Measurements from ENCODE around the gene RELT. TPM values are rescaled to one million over a fixed set of nuclear protein-coding genes. Genes with fewer than 3 reads are reported as not detected.

Gene RELT
- total and polyA plus RNA-seq, 2 donors (not counting 1 experiment from before 2014, with no cell fraction given) = 71.6 to 92.4 TPM

- Histone ChIP-seq H3K9ac (ENCODE audit: low read length) (no peak overlapping the region), H3K4me3 (ENCODE audit: control extremely low read depth in 1 of 5, extremely low read depth in 1 of 5, insufficient read depth in 1 of 5, low read depth in 2 of 5, low read length in 4 of 5) (no peak overlapping the region), H3K79me2 (ENCODE audit: control insufficient read depth, insufficient read depth, low read length) (no peaks in the 10 kb centered on the region), H2AFZ (ENCODE audit: insufficient read depth, low read depth, low read length, poor library complexity, severe bottlenecking) (no peak overlapping the region), H3K27ac (ENCODE audit: low read length in 2 of 2) (no peak overlapping the region), H3K9me3 (ENCODE audit: control extremely low read depth in 1 of 3, control insufficient read depth in 2 of 3, insufficient read depth in 1 of 3, low read length in 2 of 3) (no peaks in the 10 kb centered on the region), H4K20me1 (ENCODE audit: control insufficient read depth, insufficient read depth, low read length, poor library complexity, severe bottlenecking) (no peaks in the 10 kb centered on the region), H3K4me2 (replicated peaks; ENCODE audit: low read depth, low read length, poor library complexity, severe bottlenecking) (no peak overlapping the region), H3K4me1 (ENCODE audit: control insufficient read depth in 2 of 2, insufficient read depth in 2 of 2, low read length in 2 of 2) (no peaks in the 10 kb centered on the region), H3K36me3 (replicated peaks in 1 of 2; ENCODE audit: control extremely low read depth in 1 of 2, control insufficient read depth in 1 of 2, extremely low read depth in 1 of 2, insufficient read depth in 2 of 2, low read length in 1 of 2) (no peaks in the 10 kb centered on the region), H3K27me3 (replicated peaks in 1 of 4; ENCODE audit: control extremely low read depth in 1 of 4, control insufficient read depth in 3 of 4, insufficient read depth in 4 of 4, low read length in 3 of 4) (no peaks in the 10 kb centered on the region)
- H3K27ac Mint-ChIP-seq = no peak overlapping the region
- ChIA-PET CTCF (interaction anchor here (1.0 to 1.7 kb wide), 3 partner anchors 10 to 39 kb away, joined by 3 to 5 read pairs (median 3); no protein-coding TSS in a partner anchor), POLR2A (no interaction called here)
- intact Hi-C loops (cut with micrococcal nuclease) = no loop called here
- H3K4me3 Mint-ChIP-seq = no peak overlapping the region
- no peaks in the 10 kb centered on the region for H3K9me3 Mint-ChIP-seq (ENCODE audit: insufficient read depth)
- ATAC-seq (ENCODE audit: low read depth) (no peak), DNase-seq (no peak)
- WGBS (ENCODE audit: insufficient coverage) = 96% methylated on average over 4 of the region's 5 CpGs
- H3K27me3 Mint-ChIP-seq = peaks cover 5% of the 10 kb centered on the region
- no peak for TF ChIP-seq EZH2 (IDR thresholded peaks at IDR 0.05; ENCODE audit: borderline replicate concordance, insufficient read depth, low read depth, low read length, poor library complexity, severe bottlenecking)
- TF ChIP-seq, protein P1, sequence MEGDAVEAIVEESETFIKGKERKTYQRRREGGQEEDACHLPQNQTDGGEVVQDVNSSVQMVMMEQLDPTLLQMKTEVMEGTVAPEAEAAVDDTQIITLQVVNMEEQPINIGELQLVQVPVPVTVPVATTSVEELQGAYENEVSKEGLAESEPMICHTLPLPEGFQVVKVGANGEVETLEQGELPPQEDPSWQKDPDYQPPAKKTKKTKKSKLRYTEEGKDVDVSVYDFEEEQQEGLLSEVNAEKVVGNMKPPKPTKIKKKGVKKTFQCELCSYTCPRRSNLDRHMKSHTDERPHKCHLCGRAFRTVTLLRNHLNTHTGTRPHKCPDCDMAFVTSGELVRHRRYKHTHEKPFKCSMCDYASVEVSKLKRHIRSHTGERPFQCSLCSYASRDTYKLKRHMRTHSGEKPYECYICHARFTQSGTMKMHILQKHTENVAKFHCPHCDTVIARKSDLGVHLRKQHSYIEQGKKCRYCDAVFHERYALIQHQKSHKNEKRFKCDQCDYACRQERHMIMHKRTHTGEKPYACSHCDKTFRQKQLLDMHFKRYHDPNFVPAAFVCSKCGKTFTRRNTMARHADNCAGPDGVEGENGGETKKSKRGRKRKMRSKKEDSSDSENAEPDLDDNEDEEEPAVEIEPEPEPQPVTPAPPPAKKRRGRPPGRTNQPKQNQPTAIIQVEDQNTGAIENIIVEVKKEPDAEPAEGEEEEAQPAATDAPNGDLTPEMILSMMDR (IDR thresholded peaks at IDR 0.05) = no peak
- H3K4me1 Mint-ChIP-seq = peaks cover 6% of the 10 kb centered on the region
These were observed 30.6 kb upstream of the RELT start for GRCh38 chr11:73345481-73346160.

DNA sequence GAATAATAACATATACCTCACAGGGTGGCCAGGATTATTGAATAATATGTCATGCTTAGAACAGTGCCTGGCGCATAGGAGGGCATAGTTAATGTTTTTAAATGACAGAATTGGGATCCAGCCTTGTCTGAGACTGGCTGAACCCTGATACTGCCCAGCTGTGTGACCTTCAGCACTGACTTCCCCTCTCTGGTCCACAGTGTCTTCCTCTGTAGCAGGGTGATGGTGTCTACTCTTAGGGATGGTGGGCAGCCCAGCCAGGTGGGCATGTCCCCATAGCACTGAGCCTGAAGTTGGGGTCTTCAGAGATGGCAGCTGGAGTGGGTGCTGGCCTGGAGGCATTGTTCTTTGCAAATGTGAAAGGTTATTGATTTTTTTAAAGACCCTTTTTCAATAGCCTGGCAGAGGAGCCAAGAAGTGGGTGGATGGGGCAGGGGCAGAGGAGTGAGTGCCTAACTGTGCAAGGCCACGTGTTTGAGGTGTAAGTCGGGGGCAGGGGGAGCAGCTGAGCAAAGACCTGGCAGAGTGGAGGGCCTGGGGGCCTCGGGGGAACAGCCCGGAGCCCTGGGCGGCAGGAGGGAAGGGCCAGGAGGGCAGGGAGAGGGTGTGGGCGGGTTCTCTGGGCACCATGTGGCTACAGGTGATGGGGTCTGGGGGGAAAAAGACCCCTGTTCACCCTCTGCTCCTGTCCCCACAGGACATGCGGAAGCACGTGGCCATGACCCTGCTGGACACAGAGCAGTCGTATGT is 29.8 kb upstream of the RELT start:
- POLR2A ChIA-PET = no interaction called here
- H2AFZ ChIP-seq (ENCODE audit: insufficient read depth, low read depth, low read length, poor library complexity, severe bottlenecking) = no peak overlapping the region
- no peak for DNase-seq
- peaks cover 0 to 2% of the 10 kb centered on the region in 2 donors for H3K4me1 ChIP-seq (ENCODE audit: control insufficient read depth in 2 of 2, insufficient read depth in 2 of 2, low read length in 2 of 2)
- H3K9ac ChIP-seq (ENCODE audit: low read length) = no peak overlapping the region
- CTCF ChIA-PET = interaction anchor here (7.1 to 9.3 kb wide), 2 partner anchors 27 to 44 kb away, joined by 101 to 352 read pairs; partner anchors contain the start of gene RELT
- H3K4me1 Mint-ChIP-seq = peaks cover 10% of the 10 kb centered on the region
- intact Hi-C loops (cut with micrococcal nuclease) = no loop called here
- H3K36me3 ChIP-seq (replicated peaks in 1 of 2; ENCODE audit: control extremely low read depth in 1 of 2, control insufficient read depth in 1 of 2, extremely low read depth in 1 of 2, insufficient read depth in 2 of 2, low read length in 1 of 2) = no peaks in the 10 kb centered on the region
- no peak overlapping the region for H3K27ac ChIP-seq (ENCODE audit: low read length in 2 of 2)
- no peaks in the 10 kb centered on the region for H3K79me2 ChIP-seq (ENCODE audit: control insufficient read depth, insufficient read depth, low read length)
- 88% methylated on average over 10 of the region's 10 CpGs for WGBS (ENCODE audit: insufficient coverage)
- H4K20me1 ChIP-seq (ENCODE audit: control insufficient read depth, insufficient read depth, low read length, poor library complexity, severe bottlenecking) = no peaks in the 10 kb centered on the region
- peaks cover 5% of the 10 kb centered on the region for H3K27me3 Mint-ChIP-seq
- no peak for ATAC-seq (ENCODE audit: low read depth)
- H3K4me2 ChIP-seq (replicated peaks; ENCODE audit: low read depth, low read length, poor library complexity, severe bottlenecking) = no peak overlapping the region
- no peaks in the 10 kb centered on the region for H3K27me3 ChIP-seq (replicated peaks in 1 of 4; ENCODE audit: control extremely low read depth in 1 of 4, control insufficient read depth in 3 of 4, insufficient read depth in 4 of 4, low read length in 3 of 4)
- H3K4me3 ChIP-seq (ENCODE audit: control extremely low read depth in 1 of 5, extremely low read depth in 1 of 5, insufficient read depth in 1 of 5, low read depth in 2 of 5, low read length in 4 of 5) = no peak overlapping the region
- no peak overlapping the region for H3K4me3 Mint-ChIP-seq
- no peaks in the 10 kb centered on the region for H3K9me3 ChIP-seq (ENCODE audit: control extremely low read depth in 1 of 3, control insufficient read depth in 2 of 3, insufficient read depth in 1 of 3, low read length in 2 of 3)
- no peak overlapping the region for H3K27ac Mint-ChIP-seq
- H3K9me3 Mint-ChIP-seq (ENCODE audit: insufficient read depth) = no peaks in the 10 kb centered on the region
- no peak for TF ChIP-seq EZH2 (IDR thresholded peaks at IDR 0.05; ENCODE audit: borderline replicate concordance, insufficient read depth, low read depth, low read length, poor library complexity, severe bottlenecking)
- TF ChIP-seq, protein P1 (IDR thresholded peaks at IDR 0.05) = no peak
